MM.1S (cell line): Measurements from ENCODE around the gene MID2.
"Not testable (repeated sequence)": the region's sequence is repeated elsewhere in the genome, so short reads cannot be mapped to it uniquely, and the experiment has no call there.

ENCODE experiments used
- DNase-seq: peaks from one replicate; pipeline ENCODE4 v3.0.0-alpha.2; 2015
- H2AFZ ChIP-seq: fragments of 300-600 bp; sonication (generic); 2 replicates; pipeline ENCODE4 v1.6.0; 2016; ENCODE audit warnings: antibody characterized with exemption, low read length
- H3F3A ChIP-seq: fragments of 300-600 bp; sonication (generic); 2 replicates; pipeline ENCODE4 v1.6.1; 2016; ENCODE audit warnings: mild to moderate bottlenecking, antibody characterized with exemption, low read length, moderate library complexity, mixed read lengths; ENCODE audit not compliant: insufficient read depth
- H3K27ac ChIP-seq: fragments of 300-600 bp; sonication (generic); 2 replicates; pipeline ENCODE4 v1.5.1; 2016; ENCODE audit warnings: mild to moderate bottlenecking, low read length
- H3K27me3 ChIP-seq: fragments of 300-600 bp; sonication (generic); replicated peaks from 2 replicates; pipeline ENCODE4 v1.6.0; 2016; ENCODE audit warnings: low read length; ENCODE audit not compliant: insufficient read depth
- H3K36me3 ChIP-seq: fragments of 300-600 bp; sonication (generic); replicated peaks from 2 replicates; pipeline ENCODE4 v1.6.1; 2016; ENCODE audit warnings: mild to moderate bottlenecking, low read length, mixed read lengths; ENCODE audit not compliant: insufficient read depth
- H3K4me1 ChIP-seq: fragments of 300-600 bp; sonication (generic); 2 replicates; pipeline ENCODE4 v1.6.1; 2016; ENCODE audit warnings: low read length, mixed read lengths
- H3K4me2 ChIP-seq: fragments of 300-600 bp; sonication (generic); 2 replicates; pipeline ENCODE4 v1.6.0; 2016; ENCODE audit warnings: low read depth, low read length
- H3K4me3 ChIP-seq: fragments of 300-600 bp; sonication (generic); 2 replicates; pipeline ENCODE4 v1.5.1; 2016; ENCODE audit warnings: low read length, mixed read lengths
- H3K79me2 ChIP-seq: fragments of 300-600 bp; sonication (generic); 2 replicates; pipeline ENCODE4 v1.6.1; 2016; ENCODE audit warnings: mixed run types, low read length, mixed read lengths
- H3K9ac ChIP-seq: fragments of 300-600 bp; sonication (generic); 2 replicates; pipeline ENCODE4 v1.6.1; 2016; ENCODE audit warnings: low read length, mixed read lengths
- H3K9me2 ChIP-seq: fragments of 300-600 bp; sonication (generic); replicated peaks from 2 replicates; pipeline ENCODE4 v1.6.1; 2016; ENCODE audit warnings: mild to moderate bottlenecking, low read length, mixed read lengths; ENCODE audit not compliant: insufficient read depth
- H3K9me3 ChIP-seq: fragments of 300-600 bp; sonication (generic); replicated peaks from 2 replicates; pipeline ENCODE4 v1.6.1; 2016; ENCODE audit warnings: mild to moderate bottlenecking, low read length, mixed read lengths; ENCODE audit not compliant: insufficient read depth
- H4K20me1 ChIP-seq: fragments of 300-600 bp; sonication (generic); 2 replicates; pipeline ENCODE4 v1.6.1; 2016; ENCODE audit warnings: mild to moderate bottlenecking, low read length, moderate library complexity, mixed read lengths; ENCODE audit not compliant: insufficient read depth
- CTCF ChIP-seq: fragments of 300-600 bp; sonication (generic); IDR thresholded peaks from 2 replicates; pipeline ENCODE4 v1.5.1; 2016; ENCODE audit warnings: antibody characterized with exemption, low read length, mixed read lengths
- EZH2 ChIP-seq: fragments of 300-600 bp; sonication (generic); optimal IDR thresholded peaks from 2 replicates; pipeline ENCODE3; 2017; ENCODE audit warnings: low read depth, mild to moderate bottlenecking, antibody characterized with exemption, low read length, mixed read lengths
- EZH2phosphoT487 ChIP-seq: fragments of 300-600 bp; sonication (generic); IDR thresholded peaks from 2 replicates; pipeline ENCODE4 v1.6.1; 2018; ENCODE audit warnings: antibody characterized with exemption, low read length

MID2 gene

DNA sequence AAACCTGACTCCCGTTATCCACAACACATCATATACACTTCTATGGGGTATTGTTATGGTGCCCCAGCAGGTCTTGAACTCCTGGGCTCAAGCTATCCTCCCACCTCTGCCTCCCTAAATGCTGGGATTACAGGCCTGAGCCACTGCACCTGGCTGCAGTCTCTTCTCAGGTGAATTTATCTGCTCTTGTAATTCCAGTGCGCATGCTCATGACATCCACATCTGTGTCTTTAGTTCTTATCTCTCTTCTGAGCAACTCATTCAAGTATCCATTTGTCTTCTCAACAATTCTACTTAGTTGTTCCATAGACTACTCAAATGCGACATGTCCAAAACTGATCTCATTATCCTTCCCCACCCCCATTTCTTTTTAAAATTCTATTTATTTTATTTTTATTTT, 20.5 kb upstream of the MID2 start:
- no peak overlapping the region for H3K9ac ChIP-seq
- H3K27me3 ChIP-seq = no peaks in the 10 kb centered on the region
- no peaks in the 10 kb centered on the region for H3K36me3 ChIP-seq
- no peaks in the 10 kb centered on the region for H3K79me2 ChIP-seq
- H3K9me3 ChIP-seq = no peaks in the 10 kb centered on the region
- H3K4me1 ChIP-seq = no peaks in the 10 kb centered on the region
- no peaks in the 10 kb centered on the region for H3F3A ChIP-seq
- H3K9me2 ChIP-seq = no peaks in the 10 kb centered on the region
- H4K20me1 ChIP-seq = no peaks in the 10 kb centered on the region
- H3K27ac ChIP-seq = no peak overlapping the region
- no peak for DNase-seq
- no peak overlapping the region for H2AFZ ChIP-seq
- TF ChIP-seq EZH2 (no peak), CTCF (no peak), EZH2phosphoT487 (no peak)
- no peak overlapping the region for H3K4me2 ChIP-seq
- no peak overlapping the region for H3K4me3 ChIP-seq

DNA sequence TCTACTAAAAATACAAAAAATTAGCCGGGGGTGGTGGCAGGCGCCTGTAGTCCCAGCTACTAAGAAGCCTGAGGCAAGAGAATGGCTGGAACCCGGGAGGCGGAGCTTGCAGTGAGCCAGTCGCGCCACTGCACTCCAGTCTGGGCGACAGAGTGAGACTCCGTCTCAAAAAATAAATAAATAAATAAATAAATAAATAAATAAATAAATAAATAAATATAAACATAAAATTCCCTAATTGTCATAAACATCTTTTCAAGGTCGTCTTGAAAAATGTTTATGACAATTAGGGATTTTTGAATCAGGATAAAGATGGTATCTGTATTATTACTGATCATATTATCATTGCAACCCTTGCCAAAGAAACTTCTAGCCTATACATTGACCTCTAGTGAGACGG, 15.6 kb upstream of the MID2 start:
- H3K27me3 ChIP-seq, H3K9me2 ChIP-seq, H2AFZ ChIP-seq, H3K27ac ChIP-seq, DNase-seq, H3K9ac ChIP-seq, H3K4me3 ChIP-seq, H3K79me2 ChIP-seq, H4K20me1 ChIP-seq, H3K36me3 ChIP-seq, H3F3A ChIP-seq, H3K9me3 ChIP-seq, H3K4me2 ChIP-seq, H3K4me1 ChIP-seq: not testable (repeated sequence)

DNA sequence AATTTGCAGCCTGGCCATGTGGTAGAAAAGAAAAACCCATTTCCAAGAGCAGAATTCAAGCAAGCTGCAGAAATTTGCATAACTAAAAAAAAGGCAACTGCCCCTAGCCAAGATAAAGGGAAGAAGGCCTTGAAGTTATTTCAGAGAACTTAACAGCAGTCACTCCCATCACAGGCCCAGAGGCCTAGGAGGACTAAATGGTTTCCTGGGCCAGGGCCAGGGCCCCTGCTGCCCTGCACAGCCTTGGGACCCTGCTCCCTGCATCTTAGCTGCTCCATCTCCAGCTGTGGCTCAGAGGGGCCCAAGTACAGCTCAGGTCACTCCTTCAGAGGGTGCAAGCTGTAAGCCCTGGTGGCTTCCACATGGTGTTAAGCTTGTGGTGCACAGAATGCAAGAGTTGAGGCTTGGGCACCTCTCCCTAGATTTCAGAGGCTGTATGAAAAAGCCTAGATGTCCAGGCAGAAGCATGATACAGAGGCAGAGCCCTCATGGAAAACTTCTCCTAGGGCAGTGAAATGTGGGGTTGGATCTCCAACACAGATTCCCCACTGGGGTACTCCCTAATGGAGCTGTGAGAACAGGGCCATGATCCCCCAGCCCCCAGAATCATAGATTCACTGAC, 6.7 kb upstream of the MID2 start:
- H3K9me3 ChIP-seq = no peaks in the 10 kb centered on the region
- H3K9ac ChIP-seq = no peak overlapping the region
- no peaks in the 10 kb centered on the region for H3K79me2 ChIP-seq
- no peaks in the 10 kb centered on the region for H3K27me3 ChIP-seq
- H4K20me1 ChIP-seq = no peaks in the 10 kb centered on the region
- DNase-seq = no peak
- no peak overlapping the region for H2AFZ ChIP-seq
- no peak for TF ChIP-seq CTCF
- no peak for TF ChIP-seq EZH2phosphoT487
- no peak for TF ChIP-seq EZH2
- H3K4me3 ChIP-seq = no peak overlapping the region
- H3F3A ChIP-seq = no peaks in the 10 kb centered on the region
- no peaks in the 10 kb centered on the region for H3K36me3 ChIP-seq
- no peak overlapping the region for H3K27ac ChIP-seq
- H3K4me1 ChIP-seq = no peaks in the 10 kb centered on the region
- no peaks in the 10 kb centered on the region for H3K9me2 ChIP-seq
- H3K4me2 ChIP-seq = no peak overlapping the region

- no peak overlapping the region for H3K4me2 ChIP-seq
- H3K9me2 ChIP-seq = no peaks in the 10 kb centered on the region
- H3K27ac ChIP-seq = no peak overlapping the region
- H3K4me3 ChIP-seq = no peak overlapping the region
- H3K36me3 ChIP-seq = no peaks in the 10 kb centered on the region
- no peaks in the 10 kb centered on the region for H4K20me1 ChIP-seq
- no peaks in the 10 kb centered on the region for H3K79me2 ChIP-seq
- no peak overlapping the region for H3K9ac ChIP-seq
- H3F3A ChIP-seq = no peaks in the 10 kb centered on the region
- 0 out of 2 replicates have a peak, but pooled peaks cover 5% of the 10 kb centered on the region for H3K4me1 ChIP-seq
- no peaks in the 10 kb centered on the region for H3K9me3 ChIP-seq
- H3K27me3 ChIP-seq = no peaks in the 10 kb centered on the region
- no peak for TF ChIP-seq CTCF
- no peak for TF ChIP-seq EZH2phosphoT487
- no peak for TF ChIP-seq EZH2
- DNase-seq = no peak
- H2AFZ ChIP-seq = no peak overlapping the region
These were observed 2.6 kb upstream of the MID2 start for GRCh38 chrX:107823042-107823441.
